H1 (cell line): Measurements from ENCODE around the gene RNF214. TPM values are rescaled to one million over a fixed set of nuclear protein-coding genes. Genes with fewer than 3 reads are reported as not detected.

Source experiments
- polyA plus RNA-seq, 7 experiments: library from polyadenylated mRNA; depleted of rRNA in 3 of 7; stranded (reverse) in 5 of 7; unstranded in 2 of 7; fragments of >200 nt in 5 of 7; fragments of 200-250 nt in 2 of 7; gene quantifications; 1 replicate in 5 of 7; 2 replicates in 1 of 7; 4 replicates in 1 of 7; pipeline versions ENCODE4 v1.2.1 to v1.2.3, GENCODE V29; 2011 to 2013; ENCODE audit warnings: missing spikeins in 2 of 7, mixed read lengths in 2 of 7
- small RNA-seq: library from polyadenylated mRNA; stranded (forward); fragments of <200 nt; extraction: miRNeasy Mini kit (QIAGEN cat#:217004); gene quantifications from one replicate; pipeline ENCODE3, GENCODE V24; 2013; ENCODE audit not compliant: insufficient read depth
- total RNA-seq: library from RNA; stranded (reverse); fragmentation: NEBNext Ultra II Directional; extraction: Animal tissue kit (Norgen Biotek cat#: 25700); gene quantifications from 2 replicates; pipeline ENCODE4 v1.2.1, GENCODE V29; 2021

RNF214 gene
- total and polyA plus RNA-seq, 2 of the 8 experiments (the other 6 are each of a cell fraction or from before 2014, with no cell fraction given) = 34.9 to 35.6 TPM

Small RNA genes lying within 50 kb of the gene (small RNA-seq; reads per million reads assigned to genes)
- not detected for gene RF00564

Other genes with a start within 250 kb of the RNF214 start
- gene SIK3, start 134.2 kb upstream of the RNF214 start, total RNA-seq = 32.1 and 32.6 TPM in 2 replicates
- 18.3 and 19.9 TPM in 2 replicates for gene SIK3, start 134.2 kb upstream of the RNF214 start, polyA plus RNA-seq (2011; rRNA removed)
- 151 and 161 TPM in 2 replicates for gene PAFAH1B2, start 88.4 kb upstream of the RNF214 start, total RNA-seq
- 26.2 and 38.2 TPM in 2 replicates for gene PAFAH1B2, start 88.4 kb upstream of the RNF214 start, polyA plus RNA-seq (2011; rRNA removed)
- gene SIDT2, start 53.9 kb upstream of the RNF214 start, total RNA-seq = 14.6 and 18.5 TPM in 2 replicates
- gene SIDT2, start 53.9 kb upstream of the RNF214 start, polyA plus RNA-seq (2011; rRNA removed) = 21.1 and 26.7 TPM in 2 replicates
- gene TAGLN, start 33.3 kb upstream of the RNF214 start, total RNA-seq = 300 and 301 TPM in 2 replicates
- 140 and 150 TPM in 2 replicates for gene TAGLN, start 33.3 kb upstream of the RNF214 start, polyA plus RNA-seq (2011; rRNA removed)
- gene PCSK7, start 598 bp upstream of the RNF214 start, total RNA-seq = 38.5 and 45.6 TPM in 2 replicates
- gene PCSK7, start 598 bp upstream of the RNF214 start, polyA plus RNA-seq (2011; rRNA removed) = 23.4 and 38.8 TPM in 2 replicates
- 12.2 and 14.9 TPM in 2 replicates for gene BACE1-AS, start 58.7 kb downstream of the RNF214 start, total RNA-seq
- 11.8 and 17.4 TPM in 2 replicates for gene BACE1-AS, start 58.7 kb downstream of the RNF214 start, polyA plus RNA-seq (2011; rRNA removed)
- 7.5 and 7.7 TPM in 2 replicates for gene BACE1, start 83.6 kb downstream of the RNF214 start, total RNA-seq
- 7.9 and 9.5 TPM in 2 replicates for gene BACE1, start 83.6 kb downstream of the RNF214 start, polyA plus RNA-seq (2011; rRNA removed)
- gene CEP164, start 95.2 kb downstream of the RNF214 start, total RNA-seq = 18.7 and 20.8 TPM in 2 replicates
- gene CEP164, start 95.2 kb downstream of the RNF214 start, polyA plus RNA-seq (2011; rRNA removed) = 8.4 and 10.5 TPM in 2 replicates